WTC11 (cell line): ENCODE results near the gene MRPL39. TPM values are rescaled to one million over a fixed set of nuclear protein-coding genes. Genes with fewer than 3 reads are reported as not detected.

Experiments used
- ATAC-seq: fragments of 200-7000 bp; cut with Tn5 transposase; 2 replicates; pipeline ENCODE4 v1.10.0; 2021; ENCODE audit warnings: mild to moderate bottlenecking, moderate library complexity
- CTCF ChIA-PET: fragments of 300-600 bp; sonication (Branson Sonifier 250); formaldehyde crosslinking; loops from one replicate; lab custom pipeline; 2021; ENCODE audit warnings: antibody characterized with exemption; lab: Charles Lee
- POLR2A ChIA-PET: fragments of 350-600 bp; sonication (Branson Sonifier 250); formaldehyde crosslinking; loops from one replicate; lab custom pipeline; 2021; ENCODE audit warnings: antibody characterized with exemption; lab: Charles Lee
- DNase-seq: peaks from one replicate; pipeline ENCODE4 v3.0.0; 2021; ENCODE audit warnings: low spot score
- H3K27ac Mint-ChIP-seq: 2 replicates; pipeline ENCODE4 v1.8.0; 2021; ENCODE audit warnings: mixed read lengths
- H3K27me3 Mint-ChIP-seq: 2 replicates; pipeline ENCODE4 v1.8.0; 2021; ENCODE audit warnings: low read depth, mild to moderate bottlenecking, moderate library complexity, mixed read lengths
- H3K36me3 Mint-ChIP-seq: 2 replicates; pipeline ENCODE4 v1.8.0; 2021; ENCODE audit warnings: mixed read lengths
- H3K4me1 Mint-ChIP-seq: 2 replicates; pipeline ENCODE4 v1.8.0; 2022; ENCODE audit warnings: mixed read lengths
- H3K4me3 Mint-ChIP-seq: 2 replicates; pipeline ENCODE4 v1.8.0; 2021; ENCODE audit warnings: mild to moderate bottlenecking, moderate library complexity, mixed read lengths
- H3K9me3 Mint-ChIP-seq: 2 replicates; pipeline ENCODE4 v1.8.0; 2021; ENCODE audit warnings: mixed read lengths
- CREM ChIP-seq: sonication (generic); formaldehyde crosslinking; IDR thresholded peaks from 2 replicates; pipeline ENCODE4 v1.8.1; 2022; ENCODE audit warnings: mild to moderate bottlenecking, missing genetic modification reagents, moderate library complexity
- CTCF ChIP-seq: fragments of 200-600 bp; IDR thresholded peaks from 2 replicates; pipeline ENCODE4 v1.8.0; 2022; ENCODE audit warnings: antibody characterized with exemption
- E2F1 ChIP-seq: sonication (generic); formaldehyde crosslinking; IDR thresholded peaks from 2 replicates; pipeline ENCODE4 v1.8.0; 2022; ENCODE audit warnings: mild to moderate bottlenecking, missing genetic modification reagents
- FOXP1 ChIP-seq: sonication (generic); formaldehyde crosslinking; IDR thresholded peaks from 2 replicates; pipeline ENCODE4 v1.8.0; 2022; ENCODE audit warnings: missing genetic modification reagents, mild to moderate bottlenecking, moderate library complexity, borderline replicate concordance
- GABPB1 ChIP-seq: sonication (generic); formaldehyde crosslinking; IDR thresholded peaks from 2 replicates; pipeline ENCODE4 v1.8.1; 2023; ENCODE audit warnings: mild to moderate bottlenecking, missing genetic modification reagents
- HMGA2 ChIP-seq: fragments of 250-450 bp; sonication (Bioruptor Pico); IDR thresholded peaks from 2 replicates; pipeline ENCODE4 v1.4.0; 2021; ENCODE audit warnings: mild to moderate bottlenecking, moderate library complexity
- JAZF1 ChIP-seq: fragments of 250-450 bp; sonication (Bioruptor Pico); IDR thresholded peaks from 2 replicates; pipeline ENCODE4 v1.9.0; 2021; ENCODE audit warnings: moderate library complexity, mild to moderate bottlenecking, inconsistent platforms
- JUN ChIP-seq: sonication (generic); formaldehyde crosslinking; IDR thresholded peaks from 2 replicates; pipeline ENCODE4 v1.8.0; 2023; ENCODE audit warnings: mild to moderate bottlenecking, missing genetic modification reagents
- MAX ChIP-seq: sonication (generic); formaldehyde crosslinking; IDR thresholded peaks from 2 replicates; pipeline ENCODE4 v1.8.0; 2022; ENCODE audit warnings: mild to moderate bottlenecking, missing genetic modification reagents
- NFATC4 ChIP-seq: fragments of 250-450 bp; sonication (Bioruptor Pico); IDR thresholded peaks from 2 replicates; pipeline ENCODE4 v1.9.0; 2021; ENCODE audit warnings: mild to moderate bottlenecking
- NR1H2 ChIP-seq: sonication (generic); formaldehyde crosslinking; IDR thresholded peaks from 2 replicates; pipeline ENCODE4 v1.9.0; 2021; ENCODE audit warnings: mild to moderate bottlenecking, moderate library complexity, missing genetic modification reagents
- OVOL2 ChIP-seq: fragments of 250-450 bp; sonication (Bioruptor Pico); IDR thresholded peaks from 2 replicates; pipeline ENCODE4 v1.9.0; 2021; ENCODE audit warnings: mild to moderate bottlenecking, borderline replicate concordance
- RELA ChIP-seq: sonication (generic); formaldehyde crosslinking; IDR thresholded peaks from 2 replicates; pipeline ENCODE4 v1.8.1; 2022; ENCODE audit warnings: missing genetic modification reagents, mild to moderate bottlenecking, borderline replicate concordance
- SMAD4 ChIP-seq: sonication (generic); formaldehyde crosslinking; IDR thresholded peaks from 2 replicates; pipeline ENCODE4 v1.8.0; 2022; ENCODE audit warnings: mild to moderate bottlenecking, missing genetic modification reagents
- ZNF232 ChIP-seq: sonication (generic); formaldehyde crosslinking; IDR thresholded peaks from 2 replicates; pipeline ENCODE4 v1.8.0; 2022; ENCODE audit warnings: mild to moderate bottlenecking, missing genetic modification reagents
- ZNF263 ChIP-seq: sonication (generic); formaldehyde crosslinking; IDR thresholded peaks from 2 replicates; pipeline ENCODE4 v1.8.1; 2022; ENCODE audit warnings: low read depth, mild to moderate bottlenecking, moderate library complexity, missing genetic modification reagents
- ZNF416 ChIP-seq: fragments of 250-450 bp; sonication (Bioruptor Pico); IDR thresholded peaks from 2 replicates; pipeline ENCODE4 v1.9.0; 2021; ENCODE audit warnings: mild to moderate bottlenecking, inconsistent platforms
- ZNF423 ChIP-seq: fragments of 250-450 bp; sonication (Bioruptor Pico); IDR thresholded peaks from 2 replicates; pipeline ENCODE4 v2.1.2; 2022; ENCODE audit warnings: mild to moderate bottlenecking, moderate library complexity
- ZNF425 ChIP-seq: fragments of 250-450 bp; sonication (Bioruptor Pico); conservative IDR thresholded peaks from 2 replicates; pipeline ENCODE4 v1.9.0; 2021; ENCODE audit warnings: mild to moderate bottlenecking
- ZNF532 ChIP-seq: fragments of 250-450 bp; sonication (Bioruptor Pico); IDR thresholded peaks from 2 replicates; pipeline ENCODE4 v1.9.0; 2021; ENCODE audit warnings: mild to moderate bottlenecking, borderline replicate concordance
- total RNA-seq: library from RNA; stranded (reverse); gene quantifications from 3 replicates; pipeline ENCODE4 v1.2.3, GENCODE V29; 2021
- TF ChIP-seq, protein P1 (sequence below): fragments of 250-450 bp; sonication (Bioruptor Pico); IDR thresholded peaks from 2 replicates; pipeline ENCODE4 v1.9.0; 2021; ENCODE audit warnings: mild to moderate bottlenecking

The MRPL39 gene
- total RNA-seq, 1 experiment from 2014 or later: 34.7 TPM

- ATAC-seq (no peak), DNase-seq (no peak)
- no peaks in the 10 kb centered on the region; the same call in 1 of the 2 replicates for H3K9me3 Mint-ChIP-seq
- peaks cover 4% of the 10 kb centered on the region for H3K4me1 Mint-ChIP-seq
- ChIA-PET CTCF (no interaction called here), POLR2A (no interaction called here)
- no peak overlapping the region for H3K27ac Mint-ChIP-seq
- no peaks in the 10 kb centered on the region for H3K36me3 Mint-ChIP-seq
- H3K27me3 Mint-ChIP-seq: peaks cover 42% of the 10 kb centered on the region
- peak overlapping the region; percentile 90 for H3K4me3 Mint-ChIP-seq
- TF ChIP-seq ZNF263 (no peak), NFATC4 (CRISPR knock-in tag) (no peak), SMAD4 (no peak), OVOL2 (CRISPR knock-in tag) (no peak), E2F1 (CRISPR knock-in tag) (no peak), FOXP1 (no peak), NR1H2 (CRISPR knock-in tag) (no peak), HMGA2 (CRISPR knock-in tag) (no peak), CREM (CRISPR knock-in tag) (no peak)
- TF ChIP-seq, protein P1, sequence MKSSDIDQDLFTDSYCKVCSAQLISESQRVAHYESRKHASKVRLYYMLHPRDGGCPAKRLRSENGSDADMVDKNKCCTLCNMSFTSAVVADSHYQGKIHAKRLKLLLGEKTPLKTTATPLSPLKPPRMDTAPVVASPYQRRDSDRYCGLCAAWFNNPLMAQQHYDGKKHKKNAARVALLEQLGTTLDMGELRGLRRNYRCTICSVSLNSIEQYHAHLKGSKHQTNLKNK (CRISPR knock-in tag): no peak
Observed at GRCh38 chr21:25560891-25561290, 46.4 kb downstream of the MRPL39 start.

GRCh38 chr21:25560271-25560685, 47.0 kb downstream of the MRPL39 start:
- POLR2A ChIA-PET: no interaction called here
- peaks cover 4% of the 10 kb centered on the region for H3K4me1 Mint-ChIP-seq
- H3K4me3 Mint-ChIP-seq: no peak overlapping the region
- no peak overlapping the region for H3K27ac Mint-ChIP-seq
- ATAC-seq (no peak), DNase-seq (no peak)
- no peaks in the 10 kb centered on the region; the same call in 1 of the 2 replicates for H3K9me3 Mint-ChIP-seq
- TF ChIP-seq MAX (CRISPR knock-in tag) (no peak), JUN (no peak), RELA (CRISPR knock-in tag) (no peak), FOXP1 (no peak), ZNF532 (no peak), GABPB1 (CRISPR knock-in tag) (no peak), ZNF232 (CRISPR knock-in tag) (no peak), CTCF (no peak), ZNF416 (CRISPR knock-in tag) (no peak), ZNF425 (CRISPR knock-in tag) (no peak), JAZF1 (CRISPR knock-in tag) (no peak), ZNF423 (CRISPR knock-in tag) (no peak)
- no peaks in the 10 kb centered on the region for H3K36me3 Mint-ChIP-seq
- CTCF ChIA-PET: no interaction called here
- peaks cover 42% of the 10 kb centered on the region for H3K27me3 Mint-ChIP-seq
